ENCODE data around the gene MRGPRX4. TPM values are rescaled to one million over a fixed set of nuclear protein-coding genes. Genes with fewer than 3 reads are reported as not detected.

Gene MRGPRX4
- polyA plus RNA-seq, 4 donors: not detected

GRCh38 chr11:18204771-18205170 lies 32.1 kb downstream of the MRGPRX4 start:
- no peak for DNase-seq (ENCODE audit: low read depth in 4 of 4, low spot score in 2 of 4)

- no peak for DNase-seq (ENCODE audit: low read depth in 4 of 4, low spot score in 2 of 4)
These were observed 36.4 kb downstream of the MRGPRX4 start for GRCh38 chr11:18209058-18209457.

GRCh38 chr11:18221274-18221876 lies 48.7 kb downstream of the MRGPRX4 start:
- DNase-seq (ENCODE audit: low read depth in 4 of 4, low spot score in 2 of 4): no peak

GRCh38 chr11:18222814-18223421 lies 50.3 kb downstream of the MRGPRX4 start:
- DNase-seq (ENCODE audit: low read depth in 4 of 4, low spot score in 2 of 4): no peak

Other genes starting within 250 kb of the MRGPRX4 start
- gene SERGEF, start 159.8 kb upstream of the MRGPRX4 start, polyA plus RNA-seq (ENCODE audit: insufficient read length in 4 of 4): 10 to 100 TPM; 18.7 to 23.2 (median 20.5) TPM
- gene TPH1, start 126.6 kb upstream of the MRGPRX4 start, polyA plus RNA-seq (ENCODE audit: insufficient read length in 4 of 4): 1 to 10 TPM in 2 of 4 donors, under 1 TPM in 2; 0.22 to 1.9 (median 0.91) TPM
- gene SAAL1, start 66.8 kb upstream of the MRGPRX4 start, polyA plus RNA-seq (ENCODE audit: insufficient read length in 4 of 4): 10 to 100 TPM; 21.9 to 44.2 (median 29.7) TPM
- gene MRGPRX3, start 40.3 kb upstream of the MRGPRX4 start, polyA plus RNA-seq (ENCODE audit: insufficient read length in 4 of 4): not detected
- gene SAA4, start 64.0 kb downstream of the MRGPRX4 start, polyA plus RNA-seq (ENCODE audit: insufficient read length in 4 of 4): under 1 TPM in 1 of 4 donors, not detected in 3; 0.37 TPM
- gene SAA2, start 75.8 kb downstream of the MRGPRX4 start, polyA plus RNA-seq (ENCODE audit: insufficient read length in 4 of 4): under 1 TPM in 2 of 4 donors, not detected in 2; 0.14 to 0.32 TPM
- gene SAA1, start 93.4 kb downstream of the MRGPRX4 start, polyA plus RNA-seq (ENCODE audit: insufficient read length in 4 of 4): not detected
- 10 to 100 TPM; 18.9 to 27.6 (median 24.4) TPM for gene HPS5, start 149.3 kb downstream of the MRGPRX4 start, polyA plus RNA-seq (ENCODE audit: insufficient read length in 4 of 4)
- gene GTF2H1, start 149.7 kb downstream of the MRGPRX4 start, polyA plus RNA-seq (ENCODE audit: insufficient read length in 4 of 4): 10 to 100 TPM; 45.1 to 64.1 (median 58.0) TPM
- gene LDHA, start 221.7 kb downstream of the MRGPRX4 start, polyA plus RNA-seq (ENCODE audit: insufficient read length in 4 of 4): 100 to 1,000 TPM; 231 to 319 (median 268) TPM
- under 1 TPM in 3 of 4 donors, not detected in 1; 0.13 to 0.64 (median 0.34) TPM for gene LDHC, start 239.5 kb downstream of the MRGPRX4 start, polyA plus RNA-seq (ENCODE audit: insufficient read length in 4 of 4)

Measured in left renal cortex interstitium (tissue), 4 donors.